Left lung (tissue), 10 donors: ENCODE measurements around the gene CMKLR1. TPM values are rescaled to one million over a fixed set of nuclear protein-coding genes. Genes with fewer than 3 reads are reported as not detected.

Experiments used
- ATAC-seq: fragments of 200-7000 bp; cut with Tn5 transposase; one replicate; pipeline ENCODE4 v1.9.1; 2020; ENCODE audit warnings: moderate library complexity
- DNase-seq, 4 donors: peaks; one replicate each; pipeline ENCODE4 v3.0.0-alpha.2; 2013 to 2020
- H3K27ac ChIP-seq, 2 donors: fragments of 200-600 bp; sonication (generic) in 1 of 2; one replicate each; pipeline versions ENCODE4 v1.5.0 to v1.8.0; 2020 to 2021
- H3K27me3 ChIP-seq, 2 donors: fragments of 200-600 bp; sonication (generic) in 1 of 2; one replicate each; pipeline versions ENCODE4 v1.5.0 to v1.8.0; 2020 to 2021
- H3K36me3 ChIP-seq, 2 donors: fragments of 200-600 bp; sonication (generic) in 1 of 2; one replicate each; pipeline versions ENCODE4 v1.5.0 to v1.8.0; 2020 to 2021
- H3K4me1 ChIP-seq, 2 donors: fragments of 200-600 bp; one replicate each; pipeline ENCODE4 v1.8.0; 2021
- H3K4me3 ChIP-seq, 2 donors: fragments of 200-600 bp; sonication (generic) in 1 of 2; one replicate each; pipeline versions ENCODE4 v1.5.0 to v1.8.0; 2020 to 2021; ENCODE audit warnings: mild to moderate bottlenecking in 1 of 2
- H3K9me3 ChIP-seq, 2 donors: fragments of 200-600 bp; sonication (generic) in 1 of 2; one replicate each; pipeline versions ENCODE4 v1.5.0 to v1.8.0; 2020 to 2021
- intact Hi-C, 2 donors: fragments of 100-400 bp; cut with DNase I; formaldehyde crosslinking; loops; one replicate each; pipeline versions ENCODE4 v1.11.2 to v1.14.2; 2022
- polyA plus RNA-seq, 6 donors: library from polyadenylated mRNA; unstranded; fragments of 120-200 nt; gene quantifications; one replicate each; pipeline ENCODE4 v1.2.1, GENCODE V29; 2013; ENCODE audit not compliant: insufficient read length in 6 of 6
- total RNA-seq, 2 donors: library from RNA; stranded (reverse); fragmentation: NEBNext Ultra II Directional; extraction: Animal tissue kit (Norgen Biotek cat#: 25700); gene quantifications; one replicate each; pipeline ENCODE4 v1.2.1, GENCODE V29; 2021
- TF ChIP-seq, protein P1 (sequence below), 2 donors: fragments of 200-600 bp; sonication (generic) in 1 of 2; IDR thresholded peaks; one replicate each; pipeline versions ENCODE4 v1.5.0 to v1.8.0; 2021; ENCODE audit warnings: antibody characterized with exemption in 2 of 2
- donor health status: DM: no; HTN: yes; CAD: no.
- donor health status: DM: no; HTN: no; CAD: no.

The CMKLR1 gene
- total and polyA plus RNA-seq, 8 donors, result 10.1 to 31.2 (median 12.9) TPM

- H3K27me3 ChIP-seq, result no peaks in the 10 kb centered on the region
- intact Hi-C loops, result no loop called here
- no peak overlapping the region for H3K27ac ChIP-seq
- TF ChIP-seq, protein P1, sequence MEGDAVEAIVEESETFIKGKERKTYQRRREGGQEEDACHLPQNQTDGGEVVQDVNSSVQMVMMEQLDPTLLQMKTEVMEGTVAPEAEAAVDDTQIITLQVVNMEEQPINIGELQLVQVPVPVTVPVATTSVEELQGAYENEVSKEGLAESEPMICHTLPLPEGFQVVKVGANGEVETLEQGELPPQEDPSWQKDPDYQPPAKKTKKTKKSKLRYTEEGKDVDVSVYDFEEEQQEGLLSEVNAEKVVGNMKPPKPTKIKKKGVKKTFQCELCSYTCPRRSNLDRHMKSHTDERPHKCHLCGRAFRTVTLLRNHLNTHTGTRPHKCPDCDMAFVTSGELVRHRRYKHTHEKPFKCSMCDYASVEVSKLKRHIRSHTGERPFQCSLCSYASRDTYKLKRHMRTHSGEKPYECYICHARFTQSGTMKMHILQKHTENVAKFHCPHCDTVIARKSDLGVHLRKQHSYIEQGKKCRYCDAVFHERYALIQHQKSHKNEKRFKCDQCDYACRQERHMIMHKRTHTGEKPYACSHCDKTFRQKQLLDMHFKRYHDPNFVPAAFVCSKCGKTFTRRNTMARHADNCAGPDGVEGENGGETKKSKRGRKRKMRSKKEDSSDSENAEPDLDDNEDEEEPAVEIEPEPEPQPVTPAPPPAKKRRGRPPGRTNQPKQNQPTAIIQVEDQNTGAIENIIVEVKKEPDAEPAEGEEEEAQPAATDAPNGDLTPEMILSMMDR (IDR thresholded peaks at IDR 0.05), result no peak
- no peak for ATAC-seq
- no peak overlapping the region for H3K4me3 ChIP-seq
- peaks cover 0 to 14% of the 10 kb centered on the region in 2 donors for H3K4me1 ChIP-seq
- H3K36me3 ChIP-seq, result no peaks in the 10 kb centered on the region
- H3K9me3 ChIP-seq, result no peaks in the 10 kb centered on the region
- no peak for DNase-seq
Observed at GRCh38 chr12:108282160-108282559, 57.0 kb downstream of the CMKLR1 start.

- intact Hi-C loops, result no loop called here
- H3K9me3 ChIP-seq, result no peaks in the 10 kb centered on the region
- no peak for ATAC-seq
- no peak for DNase-seq
- TF ChIP-seq, protein P1 (IDR thresholded peaks at IDR 0.05), result no peak
- no peak overlapping the region for H3K27ac ChIP-seq
- H3K36me3 ChIP-seq, result no peaks in the 10 kb centered on the region
- no peaks in the 10 kb centered on the region for H3K27me3 ChIP-seq
- peaks cover 0 to 7% of the 10 kb centered on the region in 2 donors for H3K4me1 ChIP-seq
- H3K4me3 ChIP-seq, result no peak overlapping the region
Observed at GRCh38 chr12:108277613-108278012, 61.5 kb downstream of the CMKLR1 start.

DNA sequence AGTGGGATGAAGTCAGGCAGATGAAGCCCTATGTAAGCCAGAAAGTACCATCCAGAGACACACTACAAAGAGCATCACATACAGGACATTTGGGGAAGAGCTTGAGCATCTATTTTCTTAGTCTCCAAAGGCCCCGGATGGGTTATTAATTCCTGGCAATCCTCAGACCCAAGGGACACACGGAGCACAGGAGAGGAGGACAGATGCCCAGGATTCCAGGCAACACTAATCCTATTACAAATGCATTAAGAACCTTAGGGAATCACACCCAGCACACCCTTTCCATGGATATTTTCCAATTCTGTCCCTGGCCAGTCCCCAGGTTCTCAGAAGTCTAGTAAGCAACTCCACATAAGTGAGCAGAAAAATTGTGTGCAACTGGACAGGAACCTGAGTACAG lies 65.9 kb downstream of the CMKLR1 start:
- Histone ChIP-seq H3K4me1 (no peaks in the 10 kb centered on the region), H3K36me3 (no peaks in the 10 kb centered on the region), H3K27me3 (no peaks in the 10 kb centered on the region), H3K4me3 (no peak overlapping the region), H3K9me3 (no peaks in the 10 kb centered on the region), H3K27ac (no peak overlapping the region)
- intact Hi-C loops, result no loop called here
- TF ChIP-seq, protein P1 (IDR thresholded peaks at IDR 0.05), result no peak
- no peak for DNase-seq
- ATAC-seq, result no peak

DNA sequence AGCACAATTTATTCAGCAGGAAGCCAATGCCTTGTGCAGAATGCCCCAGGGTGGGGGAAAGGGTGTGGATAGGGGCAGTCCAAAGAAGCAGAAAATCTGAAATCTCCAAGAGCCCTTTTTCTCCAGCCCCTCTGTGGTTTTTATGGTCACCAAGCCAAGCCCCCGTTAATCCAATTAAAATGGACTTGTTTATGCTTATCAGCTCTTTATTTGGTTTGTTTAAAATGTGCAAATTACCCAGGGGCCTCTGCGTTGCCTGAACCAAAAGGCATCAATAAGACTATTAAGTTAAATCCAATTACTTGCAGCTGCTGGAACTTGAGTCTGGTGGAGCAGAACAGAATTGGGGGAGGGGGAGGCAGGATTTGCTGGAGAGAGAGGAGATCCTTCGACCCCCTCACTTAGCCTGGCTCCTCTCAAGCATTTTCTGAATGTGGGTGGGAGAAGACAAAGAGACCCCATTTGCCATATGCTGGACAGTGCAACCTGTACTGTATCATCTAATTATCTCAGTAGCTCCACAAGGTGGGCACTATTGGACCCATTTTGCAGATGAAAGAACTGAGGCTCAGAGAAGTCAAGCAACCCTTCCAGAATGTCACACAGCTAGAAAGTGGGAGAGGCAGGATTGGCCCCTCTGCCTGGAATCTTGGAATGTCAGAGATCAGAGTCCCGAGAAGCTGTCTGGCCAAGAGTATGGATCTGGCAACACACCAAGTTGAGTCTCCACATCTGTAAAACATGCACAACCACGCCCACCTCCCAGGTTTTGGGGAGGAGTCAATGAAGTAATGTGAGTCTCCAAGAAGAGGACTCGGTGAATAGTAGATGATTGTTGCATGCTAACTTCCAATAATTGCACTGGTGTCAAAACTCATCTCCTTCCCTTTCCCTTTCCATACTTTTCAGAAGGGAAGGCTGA lies 66.9 kb downstream of the CMKLR1 start:
- no peak overlapping the region for H3K4me3 ChIP-seq

DNA sequence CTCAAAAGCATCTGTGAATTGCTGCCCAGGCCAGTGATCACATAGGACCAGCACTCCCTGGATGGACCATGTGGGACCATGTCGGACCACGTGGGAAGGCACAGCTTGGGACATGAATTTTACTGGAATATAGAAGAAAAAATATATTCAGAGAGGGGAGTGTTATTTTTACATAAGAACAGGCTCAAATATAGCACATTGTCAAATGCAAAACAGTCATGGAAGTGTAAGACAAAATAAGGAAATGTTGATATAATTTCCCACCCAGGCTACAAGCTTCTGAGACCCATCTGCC lies 68.3 kb downstream of the CMKLR1 start:
- no peaks in the 10 kb centered on the region for H3K4me1 ChIP-seq
- H3K4me3 ChIP-seq, result no peak overlapping the region
- TF ChIP-seq, protein P1 (IDR thresholded peaks at IDR 0.05), result no peak
- H3K27me3 ChIP-seq, result no peaks in the 10 kb centered on the region
- intact Hi-C loops, result no loop called here
- H3K9me3 ChIP-seq, result no peaks in the 10 kb centered on the region
- ATAC-seq (no peak), DNase-seq (no peak)
- H3K27ac ChIP-seq, result no peak overlapping the region
- H3K36me3 ChIP-seq, result no peaks in the 10 kb centered on the region

More for the DNA sequence above, 66.9 kb downstream of the CMKLR1 start:
- no peaks in the 10 kb centered on the region for H3K27me3 ChIP-seq
- no peak overlapping the region for H3K27ac ChIP-seq
- TF ChIP-seq, protein P1 (IDR thresholded peaks at IDR 0.05), result no peak
- no peak for ATAC-seq
- H3K4me1 ChIP-seq, result no peaks in the 10 kb centered on the region
- intact Hi-C loops, result no loop called here
- no peaks in the 10 kb centered on the region for H3K36me3 ChIP-seq
- no peak for DNase-seq
- no peaks in the 10 kb centered on the region for H3K9me3 ChIP-seq
